Subcutaneous adipose tissue (tissue), 4 donors: ENCODE measurements around the gene DCANP1. TPM values are rescaled to one million over a fixed set of nuclear protein-coding genes. Genes with fewer than 3 reads are reported as not detected.

Experiments
- total RNA-seq, 4 donors: library from RNA; depleted of rRNA; stranded (reverse); fragments of >200 nt; gene quantifications; one replicate each; pipeline ENCODE4 v1.1.0, GENCODE V29; 2016
- TF ChIP-seq, protein P1 (sequence below): fragments of 450-650 bp; IDR thresholded peaks from one replicate; pipeline ENCODE4 v1.5.1; 2016; ENCODE audit warnings: low read depth, mild to moderate bottlenecking, control low read depth, antibody characterized with exemption, moderate library complexity

Gene DCANP1
- total RNA-seq, 4 donors from 2014 or later = 0.17 TPM; not detected in 3

DNA sequence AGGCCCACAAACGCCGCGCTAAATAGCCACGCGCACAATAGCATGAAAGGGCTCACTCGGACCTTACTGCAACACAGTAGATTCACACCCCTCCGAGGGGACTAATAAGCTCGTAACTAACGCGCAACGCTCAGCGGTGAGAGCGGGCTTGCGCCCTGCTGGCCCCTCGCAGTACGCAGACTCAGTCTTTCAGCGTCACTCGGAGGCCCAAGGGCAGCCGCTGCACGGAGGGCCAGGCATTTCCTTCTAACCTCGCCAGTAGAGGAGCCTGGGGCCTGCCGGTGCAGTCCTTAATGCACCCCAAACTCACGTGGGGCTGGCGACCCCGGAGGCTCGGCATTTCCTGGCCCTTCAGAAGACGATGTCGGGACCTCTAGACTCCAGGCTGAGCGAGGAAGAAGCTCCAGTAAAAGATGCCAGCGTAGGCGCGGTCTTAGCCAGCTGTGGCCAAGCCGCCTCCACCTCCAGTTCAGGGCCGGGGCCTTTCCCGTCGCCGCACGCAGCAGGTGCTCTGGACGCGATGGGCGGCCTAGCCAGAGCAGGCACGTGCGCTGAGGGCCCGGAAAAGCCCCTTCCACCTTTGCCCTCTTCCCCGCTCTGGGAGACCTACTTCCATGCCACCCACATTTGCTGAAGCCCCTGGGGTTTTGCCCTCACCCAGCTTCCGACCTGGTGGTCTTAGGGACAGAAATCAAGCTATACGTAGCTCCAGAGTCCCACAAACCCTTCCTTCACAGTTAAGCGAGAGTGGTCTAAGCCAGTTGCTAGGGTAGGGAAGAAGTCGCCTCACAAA lies 43.3 kb upstream of the DCANP1 start:
- TF ChIP-seq, protein P1, sequence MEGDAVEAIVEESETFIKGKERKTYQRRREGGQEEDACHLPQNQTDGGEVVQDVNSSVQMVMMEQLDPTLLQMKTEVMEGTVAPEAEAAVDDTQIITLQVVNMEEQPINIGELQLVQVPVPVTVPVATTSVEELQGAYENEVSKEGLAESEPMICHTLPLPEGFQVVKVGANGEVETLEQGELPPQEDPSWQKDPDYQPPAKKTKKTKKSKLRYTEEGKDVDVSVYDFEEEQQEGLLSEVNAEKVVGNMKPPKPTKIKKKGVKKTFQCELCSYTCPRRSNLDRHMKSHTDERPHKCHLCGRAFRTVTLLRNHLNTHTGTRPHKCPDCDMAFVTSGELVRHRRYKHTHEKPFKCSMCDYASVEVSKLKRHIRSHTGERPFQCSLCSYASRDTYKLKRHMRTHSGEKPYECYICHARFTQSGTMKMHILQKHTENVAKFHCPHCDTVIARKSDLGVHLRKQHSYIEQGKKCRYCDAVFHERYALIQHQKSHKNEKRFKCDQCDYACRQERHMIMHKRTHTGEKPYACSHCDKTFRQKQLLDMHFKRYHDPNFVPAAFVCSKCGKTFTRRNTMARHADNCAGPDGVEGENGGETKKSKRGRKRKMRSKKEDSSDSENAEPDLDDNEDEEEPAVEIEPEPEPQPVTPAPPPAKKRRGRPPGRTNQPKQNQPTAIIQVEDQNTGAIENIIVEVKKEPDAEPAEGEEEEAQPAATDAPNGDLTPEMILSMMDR = no peak

DNA sequence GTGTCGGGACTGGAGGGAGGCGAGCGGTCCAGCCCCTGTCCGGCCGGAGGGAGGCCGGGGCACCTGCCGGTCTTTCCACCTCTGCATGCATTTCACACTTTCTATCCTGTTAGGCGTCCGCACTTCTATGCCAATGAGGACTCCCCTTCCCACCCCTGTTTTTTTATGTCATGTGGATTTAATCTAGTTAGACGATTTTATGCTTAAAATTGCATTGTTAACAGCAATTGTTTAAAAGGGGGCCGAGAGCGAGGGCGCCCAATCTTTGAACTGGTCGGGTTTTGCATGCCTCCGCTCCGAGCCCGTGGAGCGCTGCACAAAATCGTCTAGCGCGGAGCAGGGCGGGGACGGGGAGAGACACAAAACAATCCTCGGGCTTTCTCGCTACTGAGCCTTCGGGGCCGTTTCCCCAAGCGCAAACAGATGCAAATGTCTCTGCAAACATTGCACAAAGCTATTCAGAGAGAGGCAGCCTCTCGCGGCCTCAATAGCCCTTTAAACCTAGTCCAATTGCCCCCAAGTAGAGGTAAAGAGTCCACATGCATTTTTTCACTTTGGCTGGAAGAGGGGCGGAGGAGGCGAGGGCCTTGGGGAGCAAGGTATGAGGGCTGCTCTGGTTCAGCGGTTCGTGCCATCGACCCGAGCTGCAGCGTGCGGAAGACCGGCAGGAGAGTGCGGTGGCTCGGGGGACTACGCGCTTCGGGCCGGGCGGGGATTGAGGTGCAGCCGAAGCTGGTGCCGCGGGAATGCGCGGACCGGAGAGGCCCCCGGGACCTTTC lies 42.5 kb upstream of the DCANP1 start:
- TF ChIP-seq, protein P1 = no peak

DNA sequence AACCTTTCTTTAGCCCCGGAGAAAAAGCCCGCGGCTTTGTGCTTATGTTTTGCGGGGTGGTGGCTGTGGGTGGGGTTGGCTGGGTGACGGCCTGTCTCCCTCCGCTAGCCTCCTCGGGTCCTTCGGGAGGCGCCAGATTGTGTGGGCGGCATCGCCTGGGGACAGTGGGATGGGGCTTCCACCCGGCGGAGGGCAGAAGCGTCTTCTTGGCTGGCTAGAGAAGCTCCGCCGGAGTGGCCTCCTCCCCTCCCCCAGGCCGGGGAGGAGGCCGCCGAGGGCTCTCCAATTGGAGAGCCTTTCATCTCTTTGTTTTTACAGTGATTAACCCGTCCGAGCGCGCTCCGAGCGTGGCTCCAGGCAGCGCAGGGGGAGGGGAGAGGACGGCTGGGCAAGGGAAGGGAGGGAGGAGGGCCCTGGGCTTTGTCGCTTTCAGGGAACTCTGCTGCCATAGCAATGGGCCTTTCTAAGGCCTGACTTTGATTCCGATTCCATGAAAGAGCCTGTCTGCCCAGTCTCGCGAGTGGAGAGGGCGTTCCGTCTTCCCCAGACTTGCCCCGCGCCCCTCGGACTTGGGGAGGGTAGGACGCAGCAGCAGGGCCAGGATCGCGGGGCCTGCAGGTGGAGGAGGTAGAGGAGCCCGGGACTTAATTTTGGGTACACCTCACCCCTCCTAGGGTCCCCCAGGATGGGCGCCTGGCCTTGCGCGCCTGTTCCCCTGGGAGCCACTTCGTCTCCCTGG lies 41.7 kb upstream of the DCANP1 start:
- TF ChIP-seq, protein P1 = no peak

DNA sequence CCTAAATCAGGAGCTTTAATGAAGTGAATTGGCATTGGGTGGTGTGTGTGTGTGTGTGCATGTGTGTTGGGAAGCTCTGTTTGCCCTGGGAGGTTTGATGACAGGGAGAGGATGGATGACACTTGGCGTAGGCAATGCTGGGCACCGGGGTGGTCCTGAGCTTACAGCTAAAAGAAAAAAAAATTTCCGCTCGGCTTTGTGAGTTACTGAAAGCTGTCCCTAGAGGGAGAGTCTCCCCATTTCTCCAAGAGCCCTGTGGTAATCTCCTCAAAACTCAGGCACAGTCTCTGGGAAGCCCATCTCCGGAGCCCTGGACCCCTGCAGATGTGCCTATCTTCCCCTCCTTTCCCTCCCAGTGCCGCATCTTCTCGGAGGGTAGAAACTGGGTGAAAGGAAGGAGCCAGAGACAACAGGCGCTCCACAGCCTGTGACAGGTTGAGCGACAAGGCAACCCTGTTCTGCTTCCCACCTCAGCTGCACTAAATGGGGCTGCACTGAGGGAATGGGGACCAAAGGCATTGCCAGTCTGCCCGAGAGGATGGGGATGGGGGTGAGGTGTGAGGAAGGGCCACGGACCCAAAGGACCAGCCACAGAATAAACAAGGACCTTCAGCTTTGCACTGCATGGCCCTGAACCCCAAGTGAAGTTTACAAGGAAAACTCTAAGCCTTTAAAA lies 40.8 kb upstream of the DCANP1 start:
- TF ChIP-seq, protein P1 = no peak

DNA sequence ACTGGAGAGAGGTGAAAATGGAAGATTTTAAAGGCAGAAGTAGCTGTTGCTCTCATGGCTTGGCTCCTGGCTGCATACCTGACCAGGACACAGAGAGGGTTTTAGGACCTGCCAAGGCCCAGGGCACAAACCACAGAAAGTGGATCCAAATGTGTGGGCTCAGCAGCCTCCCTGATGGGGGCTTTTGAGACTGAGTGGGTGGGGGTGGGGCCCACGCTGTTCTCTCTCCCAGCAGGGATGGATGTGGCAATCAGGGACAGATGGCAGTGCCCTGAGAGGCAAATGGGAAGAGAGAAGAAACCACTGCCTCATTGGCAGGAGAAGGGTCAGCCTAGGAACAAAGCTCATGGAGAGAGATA lies 39.9 kb upstream of the DCANP1 start:
- TF ChIP-seq, protein P1 = no peak

DNA sequence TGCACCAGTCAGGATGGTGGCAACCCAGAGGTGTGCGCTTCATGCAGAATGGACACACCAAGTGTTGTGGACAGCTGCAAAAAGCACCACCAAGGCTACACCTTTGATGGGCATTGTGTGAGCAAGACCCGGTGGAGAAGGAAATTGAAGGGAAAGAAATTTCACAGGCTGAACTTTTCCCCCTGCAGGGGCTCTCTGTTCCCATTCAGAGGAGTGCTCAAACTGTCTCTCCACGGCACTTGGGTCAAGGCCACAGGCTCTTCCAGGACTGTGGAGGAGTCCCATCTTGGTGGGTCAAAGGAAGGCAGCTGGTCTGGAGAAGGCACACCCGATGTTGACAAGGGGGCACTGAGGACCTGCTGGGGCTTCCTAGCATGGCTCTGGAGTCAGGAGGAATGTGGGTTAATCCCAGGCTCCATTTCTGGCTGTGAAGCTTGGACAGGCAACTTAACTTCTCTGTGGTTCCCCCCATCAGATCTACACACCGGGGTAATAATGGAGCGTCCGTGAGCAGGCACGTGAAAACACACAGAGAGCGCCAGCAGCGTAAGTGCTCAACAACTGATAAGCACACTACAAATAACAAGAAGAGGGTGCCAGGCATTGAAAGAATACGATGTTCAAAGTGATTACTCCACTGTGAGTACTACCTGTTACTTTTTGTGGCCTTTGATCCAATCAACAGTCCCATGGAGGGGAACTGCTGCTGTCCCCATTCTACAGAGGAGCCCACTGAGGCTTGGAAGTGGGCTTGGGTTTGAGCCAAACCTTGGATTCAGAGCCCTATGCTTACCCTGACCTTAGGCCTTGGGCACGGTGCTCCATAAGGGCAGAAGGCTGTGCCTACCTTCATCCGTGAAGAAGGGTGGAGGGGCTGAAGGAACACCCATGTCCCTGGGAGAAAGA lies 39.2 kb upstream of the DCANP1 start:
- TF ChIP-seq, protein P1 = no peak
